Measurements from ENCODE around the gene CFAP251. TPM values are rescaled to one million over a fixed set of nuclear protein-coding genes. Genes with fewer than 3 reads are reported as not detected.
"Not testable (repeated sequence)": the region's sequence is repeated elsewhere in the genome, so short reads cannot be mapped to it uniquely, and the experiment has no call there.

Gene CFAP251
- total RNA-seq, 1 donor from 2014 or later = 0.48 TPM

- intact Hi-C loops (cut with micrococcal nuclease) = no loop called here
Measured at GRCh38 chr12:121974026-121974985, 55.9 kb downstream of the CFAP251 start.

- intact Hi-C loops (cut with micrococcal nuclease) = no loop called here
Measured at GRCh38 chr12:121975021-121975420, 56.6 kb downstream of the CFAP251 start.

GRCh38 chr12:121976950-121977349 is 58.6 kb downstream of the CFAP251 start:
- intact Hi-C loops (cut with micrococcal nuclease) = no loop called here

GRCh38 chr12:121980191-121980891 is 61.9 kb downstream of the CFAP251 start:
- intact Hi-C loops (cut with micrococcal nuclease) = no loop called here

- intact Hi-C loops (cut with micrococcal nuclease) = no loop called here
Measured at GRCh38 chr12:121980892-121981272, 62.5 kb downstream of the CFAP251 start.

GRCh38 chr12:121981456-121981855 is 63.1 kb downstream of the CFAP251 start:
- intact Hi-C loops (cut with micrococcal nuclease) = no loop called here

- intact Hi-C loops (cut with micrococcal nuclease) = no loop called here
Measured at GRCh38 chr12:121982950-121983349, 64.6 kb downstream of the CFAP251 start.

- intact Hi-C loops (cut with micrococcal nuclease) = no loop called here
Measured at GRCh38 chr12:121983536-121984210, 65.3 kb downstream of the CFAP251 start.

GRCh38 chr12:121986489-121987245 is 68.3 kb downstream of the CFAP251 start:
- intact Hi-C loops (cut with micrococcal nuclease) = no loop called here

GRCh38 chr12:121988519-121988918 is 70.1 kb downstream of the CFAP251 start:
- intact Hi-C loops (cut with micrococcal nuclease) = not testable (repeated sequence)

GRCh38 chr12:121989276-121990113 is 71.1 kb downstream of the CFAP251 start:
- intact Hi-C loops (cut with micrococcal nuclease) = no loop called here

- intact Hi-C loops (cut with micrococcal nuclease) = no loop called here
Measured at GRCh38 chr12:121990114-121990647, 71.8 kb downstream of the CFAP251 start.

- intact Hi-C loops (cut with micrococcal nuclease) = no loop called here
Measured at GRCh38 chr12:121990692-121991603, 72.6 kb downstream of the CFAP251 start.

- intact Hi-C loops (cut with micrococcal nuclease) = no loop called here
Measured at GRCh38 chr12:121992059-121992879, 73.9 kb downstream of the CFAP251 start.

GRCh38 chr12:121996050-121996944 is 77.9 kb downstream of the CFAP251 start:
- intact Hi-C loops (cut with micrococcal nuclease) = no loop called here

- intact Hi-C loops (cut with micrococcal nuclease) = no loop called here
Measured at GRCh38 chr12:121996945-121997612, 78.7 kb downstream of the CFAP251 start.
